HCT116 (cell line): Measurements from ENCODE around the gene FAM117A. TPM values are rescaled to one million over a fixed set of nuclear protein-coding genes. Genes with fewer than 3 reads are reported as not detected.
"Not testable (repeated sequence)": the region's sequence is repeated elsewhere in the genome, so short reads cannot be mapped to it uniquely, and the experiment has no call there.

Source experiments
- ATAC-seq: fragments of 200-7000 bp; cut with Tn5 transposase; 2 replicates; pipeline ENCODE4 v1.9.1; 2020; ENCODE audit warnings: mild to moderate bottlenecking, moderate library complexity
- BruUV-seq: library from RNA; stranded (reverse); fragments of 400-500 nt; replicated peaks from 2 replicates; lab custom pipeline; 2021; lab: Mats Ljungman, UMichigan
- CTCF ChIA-PET: fragments of 300-600 bp; sonication (Branson Sonifier 250); formaldehyde crosslinking; loops from one replicate; lab custom pipeline; 2021; ENCODE audit warnings: antibody characterized with exemption; lab: Charles Lee
- POLR2A ChIA-PET: fragments of 300-600, 350-600 bp; sonication (Branson Sonifier 250); formaldehyde crosslinking; loops from one replicate; lab custom pipeline; 2021; ENCODE audit warnings: antibody characterized with exemption; lab: Charles Lee
- RAD21 ChIA-PET, 2 experiments: fragments of 300-600 bp; sonication (Branson Sonifier 250); formaldehyde crosslinking; loops; one replicate each; lab custom pipeline; 2023; ENCODE audit warnings: low total read pairs in 2 of 2; ENCODE audit not compliant: uncharacterized antibody in 2 of 2, unreplicated experiment in 2 of 2, low non-redundant PET in 1 of 2; lab: Charles Lee
- DNase-seq: peaks from one replicate; pipeline ENCODE4 v3.0.0-alpha.2; 2010; ENCODE audit warnings: low read depth, low spot score
- H2AFZ ChIP-seq: fragments of 200-600 bp; shearing (Covaris generic), sonication (generic); 2 replicates; pipeline ENCODE4 v1.6.1; 2017; ENCODE audit warnings: low read depth, mixed run types, mixed read lengths, antibody characterized with exemption, low read length; ENCODE audit not compliant: poor library complexity, severe bottlenecking
- H3K27ac ChIP-seq: 2 replicates; pipeline ENCODE4 v1.5.1; 2012; ENCODE audit warnings: low read depth, low read length
- H3K27me3 ChIP-seq: fragments of 200-600 bp; sonication (generic); 2 replicates; pipeline ENCODE4 v1.6.1; 2016; ENCODE audit warnings: mixed run types, low read length, mixed read lengths; ENCODE audit not compliant: insufficient read depth
- H3K36me3 ChIP-seq, 2 experiments: fragments of 200-500 bp in 1 of 2; fragments of 200-600 bp in 1 of 2; sonication (Bioruptor generic) in 1 of 2; sonication (generic) in 1 of 2; 2 replicates each; pipeline versions ENCODE4 v1.5.1 to v1.6.1; 2014 to 2016; ENCODE audit warnings: low read length in 2 of 2, inconsistent platforms in 1 of 2, mixed read lengths in 1 of 2, mixed run types in 1 of 2; ENCODE audit not compliant: insufficient read depth in 2 of 2, control insufficient read depth in 1 of 2
- H3K4me1 ChIP-seq, 2 experiments: fragments of 200-600 bp in 1 of 2; sonication (generic) in 1 of 2; 2 replicates each; pipeline versions ENCODE4 v1.5.1 to v1.6.1; 2012 to 2017; ENCODE audit warnings: low read length in 2 of 2, inconsistent platforms in 1 of 2, mild to moderate bottlenecking in 1 of 2, mixed read lengths in 1 of 2, mixed run types in 1 of 2, moderate library complexity in 1 of 2; ENCODE audit not compliant: insufficient read depth in 2 of 2, control insufficient read depth in 1 of 2
- H3K4me2 ChIP-seq: fragments of 200-600 bp; sonication (generic); 2 replicates; pipeline ENCODE4 v1.6.1; 2017; ENCODE audit warnings: mixed run types, low read length, mixed read lengths
- H3K4me3 ChIP-seq, 2 experiments: fragments of 200-600 bp in 1 of 2; sonication (generic) in 1 of 2; replicated peaks in 1 of 2; 2 replicates each; pipeline ENCODE4 v1.5.1; 2011 to 2016; ENCODE audit warnings: low read length in 2 of 2, control low read depth in 1 of 2, low read depth in 1 of 2, mild to moderate bottlenecking in 1 of 2, mixed read lengths in 1 of 2, mixed run types in 1 of 2
- H3K79me2 ChIP-seq: fragments of 200-600 bp; sonication (generic); 2 replicates; pipeline ENCODE4 v1.6.1; 2017; ENCODE audit warnings: mild to moderate bottlenecking, mixed run types, low read length, moderate library complexity, mixed read lengths; ENCODE audit not compliant: insufficient read depth
- H3K9ac ChIP-seq: fragments of 200-600 bp; sonication (generic); 2 replicates; pipeline ENCODE4 v1.6.1; 2016; ENCODE audit warnings: low read length, mixed read lengths
- H3K9me2 ChIP-seq: fragments of 200-600 bp; sonication (generic), shearing (Covaris generic); 2 replicates; pipeline ENCODE4 v1.6.1; 2017; ENCODE audit warnings: mixed run types, mild to moderate bottlenecking, moderate library complexity; ENCODE audit not compliant: insufficient read depth
- H3K9me3 ChIP-seq, 2 experiments: fragments of 200-500 bp in 1 of 2; fragments of 200-600 bp in 1 of 2; sonication (Bioruptor generic) in 1 of 2; sonication (generic) in 1 of 2; 2 replicates each; pipeline ENCODE4 v1.6.1; 2014 to 2017; ENCODE audit warnings: low read length in 2 of 2, mixed read lengths in 2 of 2, inconsistent platforms in 1 of 2, low read depth in 1 of 2, mild to moderate bottlenecking in 1 of 2, mixed run types in 1 of 2, moderate library complexity in 1 of 2; ENCODE audit not compliant: control insufficient read depth in 1 of 2, insufficient read depth in 1 of 2
- H4K20me1 ChIP-seq: fragments of 200-600 bp; sonication (generic), shearing (Covaris generic); 2 replicates; pipeline ENCODE4 v1.6.1; 2017; ENCODE audit warnings: mixed run types, mild to moderate bottlenecking, moderate library complexity; ENCODE audit not compliant: insufficient read depth
- CBX3 ChIP-seq: IDR thresholded peaks from 2 replicates; pipeline ENCODE4 v1.6.1; 2012; ENCODE audit warnings: low read depth
- CEBPB ChIP-seq: IDR thresholded peaks from 2 replicates; pipeline ENCODE4 v1.6.1; 2012; ENCODE audit warnings: low read depth
- EZH2phosphoT487 ChIP-seq: fragments of 200-600 bp; IDR thresholded peaks from 2 replicates; pipeline ENCODE4 v1.6.1; 2018; ENCODE audit warnings: antibody characterized with exemption, borderline replicate concordance
- POLR2A ChIP-seq: IDR thresholded peaks from 2 replicates; pipeline ENCODE4 v1.7.0; 2011; ENCODE audit warnings: borderline replicate concordance; ENCODE audit not compliant: insufficient read depth, insufficient read length; ENCODE audit errors: extremely low read depth
- POLR2AphosphoS5 ChIP-seq: IDR thresholded peaks from 2 replicates; pipeline ENCODE4 v1.6.1; 2011; ENCODE audit warnings: mild to moderate bottlenecking, low read depth, low read length, moderate library complexity
- TCF7L2 ChIP-seq: IDR thresholded peaks from 2 replicates; pipeline ENCODE4 v1.7.0; 2011; ENCODE audit warnings: borderline replicate concordance, inconsistent platforms; ENCODE audit not compliant: insufficient read depth, insufficient read length; ENCODE audit errors: extremely low read depth
- YY1 ChIP-seq: IDR thresholded peaks from 2 replicates; pipeline ENCODE4 v1.6.1; 2011; ENCODE audit warnings: low read length, low read depth, moderate library complexity, mild to moderate bottlenecking; ENCODE audit not compliant: insufficient replicate concordance; ENCODE audit errors: extremely low read depth
- ZNF274 ChIP-seq: fragments of 200-500 bp; sonication (Bioruptor generic); IDR thresholded peaks from 2 replicates; pipeline ENCODE4 v1.6.1; 2014; ENCODE audit warnings: mild to moderate bottlenecking, low read depth, low read length, inconsistent platforms
- intact Hi-C: fragments of 100-400 bp; cut with micrococcal nuclease; formaldehyde crosslinking; loops from 2 replicates; pipeline ENCODE4 v1.10.0; 2022
- total RNA-seq: library from RNA; stranded (reverse); gene quantifications from one replicate; pipeline ENCODE4 v1.2.1, GENCODE V29; 2021; ENCODE audit not compliant: unreplicated experiment
- TF ChIP-seq, protein P1 (sequence below): IDR thresholded peaks from 2 replicates; pipeline ENCODE4 v1.6.1; 2012
- TF ChIP-seq, protein P2 (sequence below): IDR thresholded peaks from 2 replicates; pipeline ENCODE4 v1.6.1; 2012
- TF ChIP-seq, protein P3 (sequence below): IDR thresholded peaks from 2 replicates; pipeline ENCODE4 v1.6.1; 2011; ENCODE audit warnings: mild to moderate bottlenecking, low read length, moderate library complexity; ENCODE audit not compliant: insufficient replicate concordance; ENCODE audit errors: extremely low read depth

The FAM117A gene
- total RNA-seq, 1 experiment from 2014 or later, result 12.8 TPM

GRCh38 chr17:49759203-49759602 lies 4.7 kb downstream of the FAM117A start:
- BruUV-seq, result no TSS peak
- Histone ChIP-seq H3K36me3 (no peaks in the 10 kb centered on the region), H3K9me3 (no peaks in the 10 kb centered on the region), H3K4me3 (no peak overlapping the region), H3K27me3 (no peaks in the 10 kb centered on the region; the same call in 1 of the 2 replicates), H3K9ac (no peak overlapping the region), H3K9me2 (no peaks in the 10 kb centered on the region), H3K79me2 (no peaks in the 10 kb centered on the region), H3K27ac (no peak overlapping the region), H3K4me2 (no peak overlapping the region), H2AFZ (no peak overlapping the region), H3K4me1 (peaks cover 3 to 6% of the 10 kb centered on the region in 2 experiments; a peak in 2 of 4 replicates), H4K20me1 (no peaks in the 10 kb centered on the region)
- intact Hi-C loops, result no loop called here
- POLR2A ChIA-PET, result no interaction called here
- TF ChIP-seq POLR2A (no peak), ZNF274 (no peak), CEBPB (no peak), TCF7L2 (no peak), POLR2AphosphoS5 (no peak), CBX3 (no peak), YY1 (no peak), EZH2phosphoT487 (no peak)
- TF ChIP-seq, protein P1, sequence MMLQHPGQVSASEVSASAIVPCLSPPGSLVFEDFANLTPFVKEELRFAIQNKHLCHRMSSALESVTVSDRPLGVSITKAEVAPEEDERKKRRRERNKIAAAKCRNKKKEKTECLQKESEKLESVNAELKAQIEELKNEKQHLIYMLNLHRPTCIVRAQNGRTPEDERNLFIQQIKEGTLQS, result no peak
- TF ChIP-seq, protein P2, sequence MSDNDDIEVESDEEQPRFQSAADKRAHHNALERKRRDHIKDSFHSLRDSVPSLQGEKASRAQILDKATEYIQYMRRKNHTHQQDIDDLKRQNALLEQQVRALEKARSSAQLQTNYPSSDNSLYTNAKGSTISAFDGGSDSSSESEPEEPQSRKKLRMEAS, result no peak
- TF ChIP-seq, protein P3, sequence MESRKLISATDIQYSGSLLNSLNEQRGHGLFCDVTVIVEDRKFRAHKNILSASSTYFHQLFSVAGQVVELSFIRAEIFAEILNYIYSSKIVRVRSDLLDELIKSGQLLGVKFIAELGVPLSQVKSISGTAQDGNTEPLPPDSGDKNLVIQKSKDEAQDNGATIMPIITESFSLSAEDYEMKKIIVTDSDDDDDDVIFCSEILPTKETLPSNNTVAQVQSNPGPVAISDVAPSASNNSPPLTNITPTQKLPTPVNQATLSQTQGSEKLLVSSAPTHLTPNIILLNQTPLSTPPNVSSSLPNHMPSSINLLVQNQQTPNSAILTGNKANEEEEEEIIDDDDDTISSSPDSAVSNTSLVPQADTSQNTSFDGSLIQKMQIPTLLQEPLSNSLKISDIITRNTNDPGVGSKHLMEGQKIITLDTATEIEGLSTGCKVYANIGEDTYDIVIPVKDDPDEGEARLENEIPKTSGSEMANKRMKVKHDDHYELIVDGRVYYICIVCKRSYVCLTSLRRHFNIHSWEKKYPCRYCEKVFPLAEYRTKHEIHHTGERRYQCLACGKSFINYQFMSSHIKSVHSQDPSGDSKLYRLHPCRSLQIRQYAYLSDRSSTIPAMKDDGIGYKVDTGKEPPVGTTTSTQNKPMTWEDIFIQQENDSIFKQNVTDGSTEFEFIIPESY, result no peak
- DNase-seq (no peak), ATAC-seq (no peak)
- RAD21 ChIA-PET, result interaction anchor here in 1 of 2 experiments (0.5 kb wide), 1 partner anchor 14 kb away, joined by 4 read pairs; no protein-coding TSS in a partner anchor
- CTCF ChIA-PET, result no interaction called here

- H3K4me1 ChIP-seq, H3K79me2 ChIP-seq, H3K4me2 ChIP-seq, ATAC-seq, H2AFZ ChIP-seq, H3K4me3 ChIP-seq, H3K9ac ChIP-seq, RAD21 ChIA-PET, H3K36me3 ChIP-seq, CTCF ChIA-PET, H3K9me2 ChIP-seq, intact Hi-C loops, DNase-seq, BruUV-seq, H3K9me3 ChIP-seq, POLR2A ChIA-PET, H3K27me3 ChIP-seq, H4K20me1 ChIP-seq, H3K27ac ChIP-seq: not testable (repeated sequence)
Measured at GRCh38 chr17:49758464-49759010, 5.4 kb downstream of the FAM117A start.
